ENCODE measurements around the gene UTF1.

UTF1 gene

GRCh38 chr10:133196936-133197758 lies 32.9 kb upstream of the UTF1 start:
- no peak for DNase-seq

- no peak for DNase-seq
Observed at GRCh38 chr10:133197786-133198185, 32.2 kb upstream of the UTF1 start.

- no peak for DNase-seq
Observed at GRCh38 chr10:133198206-133198605, 31.8 kb upstream of the UTF1 start.

GRCh38 chr10:133198621-133199487 lies 31.2 kb upstream of the UTF1 start:
- DNase-seq = no peak

- DNase-seq = no peak
Observed at GRCh38 chr10:133199488-133199885, 30.5 kb upstream of the UTF1 start.

- DNase-seq = no peak
Observed at GRCh38 chr10:133199992-133200611, 29.9 kb upstream of the UTF1 start.

- no peak for DNase-seq
Observed at GRCh38 chr10:133200621-133201031, 29.4 kb upstream of the UTF1 start.

GRCh38 chr10:133201151-133201947 lies 28.7 kb upstream of the UTF1 start:
- DNase-seq = no peak

GRCh38 chr10:133201948-133202725 lies 27.9 kb upstream of the UTF1 start:
- DNase-seq = no peak

GRCh38 chr10:133202778-133203651 lies 27.0 kb upstream of the UTF1 start:
- no peak for DNase-seq

- no peak for DNase-seq
Observed at GRCh38 chr10:133203652-133204195, 26.3 kb upstream of the UTF1 start.

- no peak for DNase-seq
Observed at GRCh38 chr10:133204226-133205015, 25.6 kb upstream of the UTF1 start.

GRCh38 chr10:133205146-133205545 lies 24.9 kb upstream of the UTF1 start:
- DNase-seq = no peak

- DNase-seq = no peak
Observed at GRCh38 chr10:133206356-133207040, 23.5 kb upstream of the UTF1 start.

- DNase-seq = no peak
Observed at GRCh38 chr10:133207041-133207600, 22.9 kb upstream of the UTF1 start.

- no peak for DNase-seq
Observed at GRCh38 chr10:133207627-133208026, 22.4 kb upstream of the UTF1 start.

- no peak for DNase-seq
Observed at GRCh38 chr10:133208466-133208865, 21.6 kb upstream of the UTF1 start.

- DNase-seq = no peak
Observed at GRCh38 chr10:133209117-133209516, 20.9 kb upstream of the UTF1 start.

- no peak for DNase-seq
Observed at GRCh38 chr10:133209641-133210040, 20.4 kb upstream of the UTF1 start.
